Neural crest cell (in vitro differentiated cells): Measurements from ENCODE around the gene MAK. TPM values are rescaled to one million over a fixed set of nuclear protein-coding genes. Genes with fewer than 3 reads are reported as not detected.
"Not testable (repeated sequence)": the region's sequence is repeated elsewhere in the genome, so short reads cannot be mapped to it uniquely, and the experiment has no call there.

ENCODE experiments used
- DNase-seq: peaks from one replicate; pipeline ENCODE4 v3.0.0; 2021; ENCODE audit warnings: low read depth, mixed read lengths, low spot score
- H3K27ac Mint-ChIP-seq: one replicate; pipeline ENCODE4 v1.8.0; 2021; ENCODE audit warnings: mild to moderate bottlenecking, mixed read lengths; ENCODE audit not compliant: unreplicated experiment
- H3K27me3 Mint-ChIP-seq: 2 replicates; pipeline ENCODE4 v1.8.0; 2021; ENCODE audit warnings: low read depth, mild to moderate bottlenecking, mixed read lengths
- H3K36me3 Mint-ChIP-seq: 2 replicates; pipeline ENCODE4 v1.8.0; 2021; ENCODE audit warnings: low read depth, mild to moderate bottlenecking, mixed read lengths
- H3K4me1 Mint-ChIP-seq: 2 replicates; pipeline ENCODE4 v1.8.0; 2021; ENCODE audit warnings: mixed read lengths
- H3K4me3 Mint-ChIP-seq: one replicate; pipeline ENCODE4 v1.8.0; 2021; ENCODE audit warnings: mild to moderate bottlenecking, mixed read lengths
- H3K9me3 Mint-ChIP-seq: 2 replicates; pipeline ENCODE4 v1.8.0; 2021; ENCODE audit warnings: mixed read lengths
- total RNA-seq: library from RNA; stranded (reverse); gene quantifications from 2 replicates; pipeline ENCODE4 v1.2.1, GENCODE V29; 2021
- TF ChIP-seq, protein P1 (sequence below): fragments of 200-600 bp; sonication (generic); conservative IDR thresholded peaks from 2 replicates; pipeline ENCODE4 v1.5.0; 2021; ENCODE audit warnings: antibody characterized with exemption, mild to moderate bottlenecking

The MAK gene
- total RNA-seq, 1 donor from 2014 or later = 0.93 TPM

DNA sequence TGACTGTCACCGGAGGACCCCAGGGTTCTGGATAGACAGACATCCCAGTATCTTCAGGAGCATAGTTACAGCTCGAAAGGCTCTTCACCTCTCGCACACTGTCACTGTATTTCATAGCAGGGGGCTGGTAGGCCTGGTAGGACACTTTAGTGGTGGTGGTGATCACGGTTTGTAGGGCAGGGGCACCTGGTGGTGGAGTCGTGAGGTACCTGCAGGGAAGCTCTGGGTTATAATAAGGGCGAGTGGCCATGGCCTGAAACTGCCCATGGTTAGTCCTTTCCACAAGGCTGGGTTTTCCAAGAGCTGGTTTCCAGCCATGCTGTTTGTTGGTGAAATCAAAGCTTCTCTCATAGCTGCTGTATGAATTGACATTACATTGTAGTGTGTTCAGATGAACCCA lies 35.9 kb upstream of the MAK start:
- TF ChIP-seq, protein P1, sequence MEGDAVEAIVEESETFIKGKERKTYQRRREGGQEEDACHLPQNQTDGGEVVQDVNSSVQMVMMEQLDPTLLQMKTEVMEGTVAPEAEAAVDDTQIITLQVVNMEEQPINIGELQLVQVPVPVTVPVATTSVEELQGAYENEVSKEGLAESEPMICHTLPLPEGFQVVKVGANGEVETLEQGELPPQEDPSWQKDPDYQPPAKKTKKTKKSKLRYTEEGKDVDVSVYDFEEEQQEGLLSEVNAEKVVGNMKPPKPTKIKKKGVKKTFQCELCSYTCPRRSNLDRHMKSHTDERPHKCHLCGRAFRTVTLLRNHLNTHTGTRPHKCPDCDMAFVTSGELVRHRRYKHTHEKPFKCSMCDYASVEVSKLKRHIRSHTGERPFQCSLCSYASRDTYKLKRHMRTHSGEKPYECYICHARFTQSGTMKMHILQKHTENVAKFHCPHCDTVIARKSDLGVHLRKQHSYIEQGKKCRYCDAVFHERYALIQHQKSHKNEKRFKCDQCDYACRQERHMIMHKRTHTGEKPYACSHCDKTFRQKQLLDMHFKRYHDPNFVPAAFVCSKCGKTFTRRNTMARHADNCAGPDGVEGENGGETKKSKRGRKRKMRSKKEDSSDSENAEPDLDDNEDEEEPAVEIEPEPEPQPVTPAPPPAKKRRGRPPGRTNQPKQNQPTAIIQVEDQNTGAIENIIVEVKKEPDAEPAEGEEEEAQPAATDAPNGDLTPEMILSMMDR = no peak
- Mint-ChIP-seq H3K4me3 (no peak overlapping the region), H3K27ac (no peak overlapping the region), H3K9me3 (no peaks in the 10 kb centered on the region), H3K36me3 (no peaks in the 10 kb centered on the region), H3K27me3 (peaks cover 40% of the 10 kb centered on the region), H3K4me1 (no peaks in the 10 kb centered on the region)
- DNase-seq = no peak

DNA sequence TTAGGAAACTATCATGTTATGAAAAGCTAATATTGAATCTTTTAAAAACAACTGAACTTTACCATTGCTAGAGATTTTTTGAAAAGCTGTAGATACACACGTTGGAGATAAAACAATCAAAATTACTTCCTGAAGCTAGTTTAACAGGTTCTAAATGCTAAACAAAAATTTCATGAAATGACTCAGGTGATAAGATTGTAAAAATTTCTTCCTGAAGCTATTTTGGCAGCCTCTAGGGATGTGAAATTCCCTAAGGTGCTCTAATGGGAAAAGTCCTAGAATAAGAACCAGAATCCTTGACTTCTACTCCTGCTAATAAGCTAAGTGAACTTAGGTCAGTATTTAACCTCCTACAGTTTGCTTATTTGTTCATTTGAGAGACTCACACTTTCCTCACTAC lies 35.0 kb upstream of the MAK start:
- no peak for DNase-seq
- Mint-ChIP-seq H3K4me3 (no peak overlapping the region), H3K36me3 (no peaks in the 10 kb centered on the region), H3K27me3 (peaks cover 33% of the 10 kb centered on the region), H3K9me3 (no peaks in the 10 kb centered on the region), H3K27ac (no peak overlapping the region), H3K4me1 (no peaks in the 10 kb centered on the region)
- TF ChIP-seq, protein P1 = no peak

DNA sequence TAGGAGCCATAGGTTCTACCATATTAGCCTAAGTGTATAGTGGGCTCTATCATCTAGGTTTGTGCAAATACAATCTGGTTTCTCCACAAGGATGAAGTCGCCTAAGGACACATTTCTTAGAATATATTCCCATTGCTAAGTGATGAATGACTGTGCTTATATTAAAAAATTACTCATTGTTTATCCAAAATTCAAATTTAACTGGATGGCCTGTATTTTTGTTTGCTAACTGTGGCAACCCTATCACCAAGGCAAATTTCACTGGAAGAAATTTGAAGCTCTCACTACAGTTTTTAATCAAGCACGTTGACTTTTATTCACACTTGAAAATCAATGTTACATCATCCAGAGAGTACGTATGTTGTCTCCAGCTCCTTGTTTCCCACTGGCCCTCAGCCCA lies 29.6 kb upstream of the MAK start:
- no peaks in the 10 kb centered on the region for H3K36me3 Mint-ChIP-seq
- no peak overlapping the region for H3K27ac Mint-ChIP-seq

DNA sequence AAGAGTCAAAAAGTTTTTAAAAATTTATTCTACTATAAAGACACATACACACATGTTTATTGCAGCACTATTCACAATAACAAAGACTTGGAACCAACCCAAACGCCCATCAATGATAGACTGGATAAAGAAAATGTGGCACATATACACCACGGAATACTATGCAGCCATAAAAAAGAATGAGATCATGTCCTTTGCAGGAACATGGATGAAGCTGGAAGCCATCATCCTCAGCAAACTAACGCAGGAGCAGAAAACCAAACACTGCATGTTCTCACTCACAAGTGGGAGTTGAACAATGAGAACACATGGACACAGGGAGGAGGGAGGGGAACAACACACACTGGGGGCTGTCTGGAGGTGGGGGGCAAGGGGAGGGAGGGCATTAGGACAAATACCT lies 28.4 kb upstream of the MAK start:
- not testable (repeated sequence) for H3K4me3 Mint-ChIP-seq, H3K27me3 Mint-ChIP-seq, H3K4me1 Mint-ChIP-seq, H3K9me3 Mint-ChIP-seq, H3K27ac Mint-ChIP-seq, DNase-seq, H3K36me3 Mint-ChIP-seq

More for the DNA sequence above, 29.6 kb upstream of the MAK start:
- H3K4me3 Mint-ChIP-seq = no peak overlapping the region
- no peaks in the 10 kb centered on the region for H3K9me3 Mint-ChIP-seq
- H3K27me3 Mint-ChIP-seq = peaks cover 4% of the 10 kb centered on the region
- TF ChIP-seq, protein P1 = no peak
- no peaks in the 10 kb centered on the region for H3K4me1 Mint-ChIP-seq
- DNase-seq = no peak

DNA sequence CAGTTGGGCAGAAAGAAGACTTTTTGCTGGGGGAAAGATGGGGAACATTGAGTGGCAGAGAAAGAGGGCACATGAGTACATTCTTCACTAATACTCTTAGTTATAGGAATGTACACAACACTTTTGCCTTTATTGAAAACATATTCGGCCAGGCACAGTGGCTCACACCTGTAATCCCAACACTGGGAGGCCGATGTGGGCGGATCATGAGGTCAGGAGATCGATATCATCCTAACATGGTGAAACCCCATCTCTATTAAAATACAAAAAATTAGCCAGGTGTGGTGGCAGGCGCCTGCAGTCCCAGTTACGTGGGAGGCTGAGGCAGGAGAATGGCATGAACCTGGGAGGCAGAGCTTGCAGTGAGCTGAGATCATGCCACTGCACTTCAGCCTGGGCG lies 24.7 kb upstream of the MAK start:
- not testable (repeated sequence) for H3K36me3 Mint-ChIP-seq, H3K27ac Mint-ChIP-seq, H3K4me3 Mint-ChIP-seq, H3K27me3 Mint-ChIP-seq, DNase-seq, H3K4me1 Mint-ChIP-seq, H3K9me3 Mint-ChIP-seq

DNA sequence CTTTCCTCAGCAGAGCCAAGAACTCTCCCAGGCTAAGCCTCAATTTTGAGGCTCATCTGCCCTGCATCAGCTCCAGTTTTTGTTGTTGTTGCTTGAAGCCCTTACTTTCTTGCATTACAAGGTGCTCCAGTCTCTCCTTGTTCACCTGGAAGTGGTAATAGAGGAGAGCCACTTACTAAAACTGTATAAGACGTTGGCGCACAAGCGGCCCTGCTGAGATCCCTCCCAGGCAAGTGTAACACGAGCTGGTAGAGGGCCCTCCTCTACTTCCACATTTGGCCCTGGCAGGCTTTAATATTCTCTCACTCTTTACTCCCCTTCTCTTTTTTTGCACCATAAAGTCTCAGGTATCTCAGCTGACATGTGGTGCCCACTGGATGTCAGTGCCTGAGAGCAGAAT lies 24.0 kb upstream of the MAK start:
- H3K9me3 Mint-ChIP-seq = no peaks in the 10 kb centered on the region

More for the DNA sequence above, 24.0 kb upstream of the MAK start:
- Mint-ChIP-seq H3K27me3 (no peaks in the 10 kb centered on the region), H3K36me3 (no peaks in the 10 kb centered on the region), H3K27ac (no peak overlapping the region), H3K4me3 (no peak overlapping the region), H3K4me1 (no peaks in the 10 kb centered on the region)
- no peak for DNase-seq
- TF ChIP-seq, protein P1 = no peak
